ENCODE data around the gene CLPTM1. TPM values are rescaled to one million over a fixed set of nuclear protein-coding genes. Genes with fewer than 3 reads are reported as not detected.

The CLPTM1 gene
- total RNA-seq, 1 donor from 2014 or later, result 115 TPM

GRCh38 chr19:44992336-44993163 is 37.4 kb downstream of the CLPTM1 start:
- Histone ChIP-seq H3K9ac (ENCODE audit: low read length) (no peak overlapping the region), H3K27ac (ENCODE audit: low read depth, low read length) (no peak overlapping the region), H3K27me3 (ENCODE audit: insufficient read depth, low read length) (no peaks in the 10 kb centered on the region), H3K4me3 (ENCODE audit: insufficient read depth, low read depth, low read length) (no peak overlapping the region), H4K20me1 (ENCODE audit: insufficient read depth, low read length) (no peaks in the 10 kb centered on the region), H3K79me2 (ENCODE audit: insufficient read depth, low read length) (no peaks in the 10 kb centered on the region), H3K36me3 (ENCODE audit: insufficient read depth, low read length) (peaks cover 7% of the 10 kb centered on the region), H3K4me2 (ENCODE audit: low read length) (no peak overlapping the region), H3K9me3 (ENCODE audit: insufficient read depth, low read depth, low read length) (no peaks in the 10 kb centered on the region), H2AFZ (ENCODE audit: low read depth, low read length) (no peak overlapping the region), H3K4me1 (ENCODE audit: insufficient read depth, low read length) (no peaks in the 10 kb centered on the region)
- no peak overlapping the region for H3K27ac Mint-ChIP-seq (ENCODE audit: unreplicated experiment)
- no peaks in the 10 kb centered on the region for H3K27me3 Mint-ChIP-seq (ENCODE audit: low read depth, unreplicated experiment)
- FAIRE-seq, result no peak
- peaks cover 5% of the 10 kb centered on the region for H3K36me3 Mint-ChIP-seq (ENCODE audit: low read depth, unreplicated experiment)
- H3K4me1 Mint-ChIP-seq (ENCODE audit: low read depth, unreplicated experiment), result no peaks in the 10 kb centered on the region
- TF ChIP-seq CTCF (IDR thresholded peaks at IDR 0.05; ENCODE audit: insufficient read depth, low read depth, low read length) (no peak), EZH2 (IDR thresholded peaks at IDR 0.05; ENCODE audit: insufficient read depth, low read length) (no peak)
- DNase-seq (ENCODE audit: low read depth), result no peak
- H3K9me3 Mint-ChIP-seq (ENCODE audit: unreplicated experiment), result no peaks in the 10 kb centered on the region
- H3K4me3 Mint-ChIP-seq (ENCODE audit: unreplicated experiment), result no peak overlapping the region

- no peaks in the 10 kb centered on the region for H3K4me1 ChIP-seq (ENCODE audit: insufficient read depth, low read length)
- H3K36me3 Mint-ChIP-seq (ENCODE audit: low read depth, unreplicated experiment), result peaks cover 2% of the 10 kb centered on the region
- no peak for TF ChIP-seq CTCF (IDR thresholded peaks at IDR 0.05; ENCODE audit: insufficient read depth, low read depth, low read length)
- TF ChIP-seq EZH2 (IDR thresholded peaks at IDR 0.05; ENCODE audit: insufficient read depth, low read length), result no peak
- no peaks in the 10 kb centered on the region for H3K9me3 Mint-ChIP-seq (ENCODE audit: unreplicated experiment)
- no peaks in the 10 kb centered on the region for H3K4me1 Mint-ChIP-seq (ENCODE audit: low read depth, unreplicated experiment)
- H3K36me3 ChIP-seq (ENCODE audit: insufficient read depth, low read length), result peaks cover 7% of the 10 kb centered on the region
- no peak overlapping the region for H3K27ac ChIP-seq (ENCODE audit: low read depth, low read length)
- no peaks in the 10 kb centered on the region for H3K27me3 Mint-ChIP-seq (ENCODE audit: low read depth, unreplicated experiment)
- no peaks in the 10 kb centered on the region for H4K20me1 ChIP-seq (ENCODE audit: insufficient read depth, low read length)
- FAIRE-seq (no peak), DNase-seq (ENCODE audit: low read depth) (no peak)
- H3K4me2 ChIP-seq (ENCODE audit: low read length), result no peak overlapping the region
- no peak overlapping the region for H3K9ac ChIP-seq (ENCODE audit: low read length)
- no peak overlapping the region for H3K4me3 Mint-ChIP-seq (ENCODE audit: unreplicated experiment)
- H3K9me3 ChIP-seq (ENCODE audit: insufficient read depth, low read depth, low read length), result no peaks in the 10 kb centered on the region
- no peak overlapping the region for H3K27ac Mint-ChIP-seq (ENCODE audit: unreplicated experiment)
- H3K4me3 ChIP-seq (ENCODE audit: insufficient read depth, low read depth, low read length), result no peak overlapping the region
- H3K79me2 ChIP-seq (ENCODE audit: insufficient read depth, low read length), result no peaks in the 10 kb centered on the region
- no peaks in the 10 kb centered on the region for H3K27me3 ChIP-seq (ENCODE audit: insufficient read depth, low read length)
- no peak overlapping the region for H2AFZ ChIP-seq (ENCODE audit: low read depth, low read length)
These were observed 38.3 kb downstream of the CLPTM1 start for GRCh38 chr19:44993526-44993925.

GRCh38 chr19:44993926-44994537 is 38.9 kb downstream of the CLPTM1 start:
- no peak for FAIRE-seq
- H3K4me3 Mint-ChIP-seq (ENCODE audit: unreplicated experiment), result no peak overlapping the region
- no peak for DNase-seq (ENCODE audit: low read depth)
- H3K4me1 ChIP-seq (ENCODE audit: insufficient read depth, low read length), result no peaks in the 10 kb centered on the region
- no peak overlapping the region for H3K4me3 ChIP-seq (ENCODE audit: insufficient read depth, low read depth, low read length)
- no peaks in the 10 kb centered on the region for H3K27me3 Mint-ChIP-seq (ENCODE audit: low read depth, unreplicated experiment)
- no peak overlapping the region for H3K27ac Mint-ChIP-seq (ENCODE audit: unreplicated experiment)
- H3K36me3 Mint-ChIP-seq (ENCODE audit: low read depth, unreplicated experiment), result peaks cover 2% of the 10 kb centered on the region
- no peaks in the 10 kb centered on the region for H3K79me2 ChIP-seq (ENCODE audit: insufficient read depth, low read length)
- no peak overlapping the region for H3K4me2 ChIP-seq (ENCODE audit: low read length)
- H3K36me3 ChIP-seq (ENCODE audit: insufficient read depth, low read length), result peaks cover 7% of the 10 kb centered on the region
- TF ChIP-seq EZH2 (IDR thresholded peaks at IDR 0.05; ENCODE audit: insufficient read depth, low read length), result no peak
- TF ChIP-seq CTCF (IDR thresholded peaks at IDR 0.05; ENCODE audit: insufficient read depth, low read depth, low read length), result no peak
- H3K9me3 Mint-ChIP-seq (ENCODE audit: unreplicated experiment), result no peaks in the 10 kb centered on the region
- H3K4me1 Mint-ChIP-seq (ENCODE audit: low read depth, unreplicated experiment), result no peaks in the 10 kb centered on the region
- no peak overlapping the region for H2AFZ ChIP-seq (ENCODE audit: low read depth, low read length)
- no peaks in the 10 kb centered on the region for H3K9me3 ChIP-seq (ENCODE audit: insufficient read depth, low read depth, low read length)
- no peaks in the 10 kb centered on the region for H4K20me1 ChIP-seq (ENCODE audit: insufficient read depth, low read length)
- no peak overlapping the region for H3K27ac ChIP-seq (ENCODE audit: low read depth, low read length)
- H3K27me3 ChIP-seq (ENCODE audit: insufficient read depth, low read length), result no peaks in the 10 kb centered on the region
- no peak overlapping the region for H3K9ac ChIP-seq (ENCODE audit: low read length)
